IMR-90 (cell line): ENCODE data around the gene DPH7.

Experiments used
- BHLHE40 ChIP-seq: fragments of 150-350 bp; IDR thresholded peaks from 2 replicates; pipeline ENCODE4 v1.6.1; 2016; ENCODE audit warnings: mild to moderate bottlenecking, low read depth, low read length
- CEBPB ChIP-seq: IDR thresholded peaks from 2 replicates; pipeline ENCODE4 v1.6.1; 2012; ENCODE audit warnings: low read depth, low read length, improper control_type of control experiment
- CHD1 ChIP-seq: IDR thresholded peaks from 2 replicates; pipeline ENCODE4 v1.6.1; 2012; ENCODE audit warnings: low read depth, low read length, improper control_type of control experiment
- FOS ChIP-seq: fragments of 150-350 bp; IDR thresholded peaks from 2 replicates; pipeline ENCODE4 v1.6.1; 2016; ENCODE audit warnings: low read depth, low read length
- MAFK ChIP-seq: IDR thresholded peaks from 2 replicates; pipeline ENCODE4 v1.6.1; 2012; ENCODE audit warnings: low read depth, low read length, improper control_type of control experiment
- MAZ ChIP-seq: IDR thresholded peaks from 2 replicates; pipeline ENCODE4 v1.6.1; 2012; ENCODE audit warnings: low read depth, mild to moderate bottlenecking, low read length, improper control_type of control experiment, moderate library complexity, borderline replicate concordance
- MXI1 ChIP-seq: IDR thresholded peaks from 2 replicates; pipeline ENCODE4 v1.6.1; 2012; ENCODE audit warnings: low read depth, mild to moderate bottlenecking, low read length, moderate library complexity, borderline replicate concordance
- POLR2A ChIP-seq: IDR thresholded peaks from 2 replicates; pipeline ENCODE4 v1.6.1; 2012; ENCODE audit warnings: mild to moderate bottlenecking, low read depth, low read length
- RAD21 ChIP-seq: IDR thresholded peaks from 2 replicates; pipeline ENCODE4 v1.6.1; 2012; ENCODE audit warnings: low read length, improper control_type of control experiment
- RFX5 ChIP-seq: IDR thresholded peaks from 2 replicates; pipeline ENCODE4 v1.8.0; 2012; ENCODE audit warnings: low read depth, mild to moderate bottlenecking, low read length, moderate library complexity
- SMC3 ChIP-seq: fragments of 150-350 bp; IDR thresholded peaks from 2 replicates; pipeline ENCODE4 v1.6.1; 2016; ENCODE audit warnings: low read depth, mild to moderate bottlenecking, antibody characterized with exemption, low read length, moderate library complexity
- TF ChIP-seq, protein P1 (sequence below): conservative IDR thresholded peaks from 2 replicates; pipeline ENCODE4 v1.5.1; 2012; ENCODE audit warnings: mild to moderate bottlenecking, low read depth, low read length, improper control_type of control experiment
- TF ChIP-seq, protein P2 (sequence below): fragments of 150-350 bp; IDR thresholded peaks from 2 replicates; pipeline ENCODE4 v1.6.1; 2016; ENCODE audit warnings: low read depth, mild to moderate bottlenecking, low read length, moderate library complexity, borderline replicate concordance

GRCh38 chr9:137588891-137589290 lies 10.2 kb upstream of the DPH7 start:
- TF ChIP-seq, protein P1, sequence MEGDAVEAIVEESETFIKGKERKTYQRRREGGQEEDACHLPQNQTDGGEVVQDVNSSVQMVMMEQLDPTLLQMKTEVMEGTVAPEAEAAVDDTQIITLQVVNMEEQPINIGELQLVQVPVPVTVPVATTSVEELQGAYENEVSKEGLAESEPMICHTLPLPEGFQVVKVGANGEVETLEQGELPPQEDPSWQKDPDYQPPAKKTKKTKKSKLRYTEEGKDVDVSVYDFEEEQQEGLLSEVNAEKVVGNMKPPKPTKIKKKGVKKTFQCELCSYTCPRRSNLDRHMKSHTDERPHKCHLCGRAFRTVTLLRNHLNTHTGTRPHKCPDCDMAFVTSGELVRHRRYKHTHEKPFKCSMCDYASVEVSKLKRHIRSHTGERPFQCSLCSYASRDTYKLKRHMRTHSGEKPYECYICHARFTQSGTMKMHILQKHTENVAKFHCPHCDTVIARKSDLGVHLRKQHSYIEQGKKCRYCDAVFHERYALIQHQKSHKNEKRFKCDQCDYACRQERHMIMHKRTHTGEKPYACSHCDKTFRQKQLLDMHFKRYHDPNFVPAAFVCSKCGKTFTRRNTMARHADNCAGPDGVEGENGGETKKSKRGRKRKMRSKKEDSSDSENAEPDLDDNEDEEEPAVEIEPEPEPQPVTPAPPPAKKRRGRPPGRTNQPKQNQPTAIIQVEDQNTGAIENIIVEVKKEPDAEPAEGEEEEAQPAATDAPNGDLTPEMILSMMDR: no peak
- TF ChIP-seq CEBPB (no peak), POLR2A (no peak), CHD1 (no peak), SMC3 (no peak), MXI1 (no peak), MAZ (no peak), RFX5 (no peak), MAFK (no peak), FOS (no peak), BHLHE40 (no peak), RAD21 (no peak)
- TF ChIP-seq, protein P2, sequence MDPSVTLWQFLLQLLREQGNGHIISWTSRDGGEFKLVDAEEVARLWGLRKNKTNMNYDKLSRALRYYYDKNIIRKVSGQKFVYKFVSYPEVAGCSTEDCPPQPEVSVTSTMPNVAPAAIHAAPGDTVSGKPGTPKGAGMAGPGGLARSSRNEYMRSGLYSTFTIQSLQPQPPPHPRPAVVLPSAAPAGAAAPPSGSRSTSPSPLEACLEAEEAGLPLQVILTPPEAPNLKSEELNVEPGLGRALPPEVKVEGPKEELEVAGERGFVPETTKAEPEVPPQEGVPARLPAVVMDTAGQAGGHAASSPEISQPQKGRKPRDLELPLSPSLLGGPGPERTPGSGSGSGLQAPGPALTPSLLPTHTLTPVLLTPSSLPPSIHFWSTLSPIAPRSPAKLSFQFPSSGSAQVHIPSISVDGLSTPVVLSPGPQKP: no peak
